ENCODE measurements around the gene VEPH1.

Gene VEPH1

DNA sequence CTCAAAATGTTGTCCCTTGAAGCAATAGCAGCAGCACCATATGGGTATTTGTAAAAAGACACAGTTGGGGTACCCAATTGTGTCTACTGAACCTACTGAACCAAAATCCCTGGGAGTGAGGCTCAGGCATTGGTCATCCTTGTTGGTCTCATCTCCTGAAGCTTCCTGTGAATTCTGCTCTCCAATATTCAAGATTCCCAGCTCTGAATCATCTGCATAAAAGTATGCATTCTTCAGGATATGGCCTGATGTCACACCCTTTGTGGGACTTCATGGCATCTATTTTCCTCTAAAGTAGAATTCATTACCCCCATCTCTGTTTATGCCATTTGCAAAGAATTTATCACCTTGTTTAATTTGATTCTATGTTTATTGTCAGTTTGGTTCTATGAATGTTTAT lies 79.9 kb downstream of the VEPH1 start:
- DNase-seq, result no peak

DNA sequence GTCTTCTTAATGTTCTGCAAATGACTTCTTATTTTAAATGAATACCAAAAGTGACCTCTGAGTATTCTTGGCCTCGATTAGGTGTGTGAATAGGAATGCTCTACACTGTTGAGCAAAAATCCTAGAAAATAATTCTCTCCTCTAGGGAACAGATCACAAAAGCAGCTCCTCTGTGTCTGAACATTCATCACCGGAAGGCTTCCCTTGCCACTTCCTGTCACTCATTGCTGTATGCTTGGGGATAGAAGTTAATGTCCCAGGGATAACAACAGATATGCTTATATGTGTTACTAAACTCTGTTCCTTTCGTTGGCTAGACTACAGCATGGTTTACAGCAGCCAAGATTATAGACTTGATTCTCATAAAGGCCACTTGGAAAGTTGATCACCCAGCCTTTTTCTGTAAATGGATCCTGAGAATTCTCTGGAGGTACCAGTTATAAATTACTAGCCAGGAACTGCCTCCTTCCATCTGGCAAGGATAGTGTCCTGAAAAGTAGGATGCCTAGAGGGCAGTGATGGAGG lies 82.5 kb downstream of the VEPH1 start:
- DNase-seq, result no peak

DNA sequence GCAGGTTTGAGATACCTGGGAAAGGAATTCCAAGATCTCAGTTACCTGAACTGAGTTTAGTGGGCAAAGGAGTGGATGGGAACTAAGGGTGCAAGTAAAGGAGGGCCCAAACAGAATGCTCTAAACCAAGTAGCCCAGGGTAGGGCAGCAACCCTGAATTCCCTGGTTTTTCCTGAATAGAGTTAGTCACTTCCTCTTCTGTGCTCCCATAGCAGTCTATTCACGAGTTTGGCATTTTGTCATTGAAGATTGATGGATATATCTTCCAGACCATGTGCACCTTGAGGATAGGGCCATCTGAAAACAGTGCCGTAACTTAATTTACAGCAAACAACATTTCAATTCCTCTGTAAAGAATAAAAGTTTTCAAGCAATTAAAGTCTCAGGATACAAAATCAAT lies 85.1 kb downstream of the VEPH1 start:
- no peak for DNase-seq

DNA sequence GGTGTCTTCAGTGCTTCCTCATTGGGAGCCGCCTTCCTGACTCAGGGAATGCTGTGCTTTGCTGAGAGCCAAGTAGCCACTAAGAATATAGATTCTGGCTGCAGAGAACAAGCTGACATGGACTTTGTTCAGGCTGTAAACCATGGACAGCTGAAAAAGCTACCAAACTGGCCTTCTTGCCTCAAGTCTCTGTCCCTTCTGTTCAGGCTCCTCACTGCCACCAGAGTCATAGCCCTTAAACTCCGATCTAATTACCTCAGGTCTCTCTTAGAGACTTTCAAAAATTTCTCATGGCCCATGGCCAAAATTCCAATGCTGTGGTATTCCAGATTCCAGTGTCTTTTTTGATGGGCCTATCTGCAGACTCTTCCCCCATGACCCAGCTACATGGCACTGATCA lies 86.0 kb downstream of the VEPH1 start:
- DNase-seq, result no peak

DNA sequence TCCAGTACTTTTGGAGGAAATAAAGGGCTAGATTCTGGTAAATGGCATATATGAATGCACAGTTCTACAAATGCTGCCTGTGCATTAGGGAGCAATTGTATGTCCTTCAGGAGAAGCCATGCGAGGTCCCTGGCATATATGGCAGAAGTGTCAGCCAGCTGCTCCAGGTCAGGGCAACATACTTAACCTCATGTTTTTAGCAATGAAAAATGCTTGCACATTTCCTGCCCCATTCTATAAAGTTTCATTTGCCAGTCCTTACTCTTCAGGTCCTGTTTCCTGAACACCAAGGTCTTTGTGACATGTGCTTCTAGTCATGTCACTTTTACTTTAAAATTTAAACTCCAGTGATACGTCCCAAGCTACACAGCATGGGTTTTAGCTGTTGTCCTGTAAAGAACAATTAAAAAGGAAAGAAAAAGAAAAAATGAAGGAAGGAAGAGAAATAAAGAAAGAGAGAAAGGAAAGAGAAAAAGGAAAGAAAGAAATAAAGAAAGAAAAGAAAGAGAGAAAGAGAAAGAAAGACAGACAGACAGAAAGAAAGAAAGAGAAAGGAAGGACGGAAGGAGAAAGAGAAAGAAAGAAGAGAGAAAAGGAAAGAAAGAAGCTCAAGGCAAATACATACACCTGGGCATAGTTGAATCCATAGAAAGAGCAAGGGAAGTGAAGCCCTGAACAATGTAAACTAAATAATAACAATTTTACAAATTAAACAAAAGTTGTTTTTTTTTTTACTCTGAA lies 86.7 kb downstream of the VEPH1 start:
- DNase-seq, result no peak

DNA sequence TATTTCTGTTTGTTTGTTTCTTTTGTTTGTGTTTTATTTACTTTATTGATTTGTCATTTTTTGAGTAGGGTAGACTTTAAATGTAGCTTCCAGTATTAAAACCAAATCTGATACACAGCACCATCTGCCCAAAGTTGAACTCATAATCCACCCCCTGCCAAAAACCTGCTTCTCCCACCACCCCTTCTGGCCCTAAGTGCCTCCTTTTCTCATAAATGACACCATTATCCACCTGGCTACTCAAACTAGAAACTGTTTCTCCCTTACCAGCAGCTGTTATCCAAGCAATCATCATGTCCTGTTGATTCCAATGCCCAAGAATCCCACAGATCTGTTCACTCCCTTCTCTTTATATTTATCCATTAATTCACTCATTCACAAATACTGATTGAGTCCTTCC lies 88.4 kb downstream of the VEPH1 start:
- no peak for DNase-seq

DNA sequence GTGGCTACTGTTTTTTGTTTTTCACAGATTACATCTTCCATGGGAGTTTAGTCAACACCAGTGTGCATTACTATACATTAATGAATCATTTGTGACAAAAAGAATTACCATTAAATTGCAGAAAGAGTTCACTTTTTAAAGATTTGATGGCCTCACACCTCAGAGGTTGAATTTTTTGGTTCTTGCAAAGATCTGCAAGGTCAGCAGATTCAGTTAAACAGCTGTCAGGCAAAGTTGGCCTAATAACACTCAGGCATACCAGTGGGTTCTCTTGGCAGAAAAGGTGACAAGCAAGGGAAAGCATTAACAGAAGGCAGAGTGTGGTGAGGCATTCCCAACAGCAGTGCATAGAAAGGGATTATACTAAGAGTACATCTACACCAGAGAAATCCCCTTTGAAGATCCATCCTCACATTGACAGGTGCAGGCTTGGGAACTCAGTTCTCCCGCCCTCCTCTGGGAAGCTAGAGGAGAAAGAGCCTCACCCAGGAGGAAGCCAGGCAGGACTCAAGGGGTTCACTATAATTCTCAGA lies 90.8 kb downstream of the VEPH1 start:
- DNase-seq, result no peak

DNA sequence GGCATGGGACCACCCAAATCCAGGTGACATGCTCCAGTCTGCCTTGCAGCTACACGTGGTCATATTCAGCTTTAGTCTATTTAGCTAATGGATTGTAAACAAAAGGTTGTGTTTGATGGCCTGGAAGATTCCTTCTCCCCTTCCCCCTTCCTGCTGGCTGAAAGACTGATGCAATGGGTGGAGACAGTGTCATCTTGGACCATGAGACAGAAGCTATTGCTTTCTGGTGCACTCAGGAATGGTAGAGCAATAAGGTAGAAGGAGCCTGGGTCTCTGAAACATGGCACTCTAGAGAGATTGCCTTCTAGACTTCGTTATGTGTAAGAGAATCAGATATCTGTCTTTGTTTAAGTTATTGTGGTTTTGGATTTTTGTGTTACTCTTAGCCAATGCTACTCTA lies 92.3 kb downstream of the VEPH1 start:
- no peak for DNase-seq

DNA sequence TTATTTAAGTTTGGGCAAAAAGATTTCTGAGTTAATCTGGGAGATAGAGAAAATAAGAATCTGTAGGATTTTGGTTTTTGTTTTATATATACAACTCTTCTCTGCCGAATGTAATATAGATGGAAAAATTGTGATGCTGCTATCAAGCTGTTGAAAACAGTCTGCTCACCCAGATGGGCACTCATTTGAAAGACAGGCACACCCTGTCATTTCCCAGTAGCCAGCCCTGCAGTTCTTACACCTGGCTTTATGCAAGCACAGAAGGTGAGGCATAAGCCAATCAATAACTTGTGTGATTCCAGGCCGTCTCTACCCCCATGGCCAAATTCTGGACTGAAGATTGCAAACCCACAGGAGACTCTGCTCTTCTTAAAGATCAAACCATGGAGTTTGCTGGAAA lies 93.7 kb downstream of the VEPH1 start:
- DNase-seq, result no peak

DNA sequence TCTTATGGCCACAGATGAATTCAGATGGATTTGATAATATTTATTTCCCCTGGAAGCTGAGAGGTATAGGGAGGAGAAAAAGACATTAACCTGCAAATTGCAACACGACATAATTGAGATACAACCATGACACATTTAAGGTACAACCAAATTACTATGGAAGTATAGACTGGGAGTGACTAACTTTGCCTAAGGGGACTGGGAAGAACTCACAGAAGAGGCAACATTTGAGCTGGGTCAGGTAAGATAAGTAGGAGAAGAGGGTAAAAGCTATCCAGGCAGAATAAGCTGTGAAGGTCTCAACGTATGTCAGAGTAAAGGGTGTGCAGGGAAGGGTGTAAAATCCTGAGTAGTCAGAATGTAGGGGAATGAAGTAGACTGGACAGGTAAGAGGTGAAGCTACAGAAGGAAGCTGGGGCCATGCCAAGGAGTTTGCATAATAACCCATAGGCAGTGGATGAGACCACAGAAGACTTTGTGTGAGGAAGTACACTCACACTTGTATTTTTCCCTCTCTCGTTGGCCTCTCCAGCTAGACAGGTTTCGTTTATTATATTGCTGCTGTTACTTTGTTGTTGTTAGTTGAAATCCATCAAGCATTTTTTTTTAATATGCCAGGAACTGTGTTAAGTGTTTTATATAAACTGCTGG lies 94.6 kb downstream of the VEPH1 start:
- DNase-seq, result no peak

DNA sequence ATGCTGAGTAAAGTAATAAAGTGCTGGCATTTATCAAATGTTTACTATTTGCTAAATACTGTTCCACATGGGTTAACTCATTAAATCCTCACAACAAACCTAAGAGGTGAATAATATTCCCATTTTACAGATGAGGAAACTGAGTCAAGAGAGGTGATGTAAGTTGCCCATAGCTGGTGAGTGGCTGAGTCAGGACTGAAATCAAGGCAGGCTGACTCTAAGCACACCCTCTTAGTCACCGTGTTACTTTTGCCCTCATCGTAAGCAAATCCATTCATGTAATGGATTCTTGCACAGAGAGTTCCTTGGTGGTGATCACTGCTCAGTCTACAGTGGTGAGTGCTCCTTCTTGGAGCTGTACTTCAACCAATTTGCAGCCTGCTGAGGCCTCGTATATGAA lies 95.4 kb downstream of the VEPH1 start:
- DNase-seq, result no peak

DNA sequence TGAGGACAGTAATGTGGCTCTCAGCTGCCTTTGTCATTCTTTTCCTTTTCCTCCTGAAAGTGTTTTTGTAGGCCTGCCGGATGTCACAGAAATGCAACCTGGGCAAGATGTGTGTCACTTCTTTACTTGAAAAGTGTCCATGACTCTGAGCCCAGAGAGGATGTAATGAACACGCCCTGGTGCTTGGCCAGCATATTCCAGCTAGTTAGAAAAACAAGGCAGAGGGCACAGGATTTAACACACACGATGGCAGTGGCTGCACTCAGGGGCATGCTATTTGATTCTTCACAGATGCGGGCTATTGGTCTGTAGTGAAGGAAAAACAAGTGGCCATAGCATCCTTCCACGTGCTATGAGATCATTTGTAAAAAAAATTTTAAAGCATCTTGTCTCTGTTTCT lies 96.8 kb downstream of the VEPH1 start:
- no peak for DNase-seq

DNA sequence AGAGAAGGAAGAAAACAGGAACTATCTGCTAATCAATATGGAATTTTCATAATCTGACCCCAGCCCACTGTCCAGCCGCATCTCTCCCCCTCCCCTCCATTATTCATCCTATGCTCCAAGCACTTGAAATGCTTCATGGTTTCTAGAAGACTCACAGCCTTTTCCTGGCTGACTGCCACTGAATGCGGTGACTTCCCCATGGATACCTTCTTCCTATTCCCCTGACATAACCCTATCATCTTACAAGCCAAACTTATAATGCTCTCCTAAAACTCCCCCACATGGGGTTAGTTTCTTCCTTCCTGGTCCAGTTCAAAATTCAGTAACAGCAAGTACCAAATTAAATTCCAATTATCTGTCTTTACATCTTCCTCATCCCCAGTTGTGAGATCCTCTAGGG lies 97.8 kb downstream of the VEPH1 start:
- DNase-seq, result no peak

DNA sequence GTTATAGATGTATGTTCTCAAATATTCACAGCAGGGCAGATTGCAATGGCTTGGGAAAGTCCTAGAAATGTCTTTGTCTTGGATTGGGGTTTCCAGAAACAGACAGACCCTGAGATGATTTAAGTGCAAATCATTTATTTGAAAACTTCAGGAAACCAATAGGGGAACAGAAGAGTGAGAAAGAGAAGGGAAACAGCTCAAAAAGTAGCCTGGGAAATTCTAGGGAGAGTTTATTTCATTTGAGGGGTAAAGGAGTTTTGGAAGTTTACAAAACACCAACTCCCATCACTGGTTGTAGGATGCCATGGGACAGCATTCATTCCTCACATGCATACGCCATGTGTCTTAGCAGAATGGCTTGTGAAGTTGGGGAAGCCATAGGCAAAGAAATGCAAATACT lies 98.8 kb downstream of the VEPH1 start:
- no peak for DNase-seq

DNA sequence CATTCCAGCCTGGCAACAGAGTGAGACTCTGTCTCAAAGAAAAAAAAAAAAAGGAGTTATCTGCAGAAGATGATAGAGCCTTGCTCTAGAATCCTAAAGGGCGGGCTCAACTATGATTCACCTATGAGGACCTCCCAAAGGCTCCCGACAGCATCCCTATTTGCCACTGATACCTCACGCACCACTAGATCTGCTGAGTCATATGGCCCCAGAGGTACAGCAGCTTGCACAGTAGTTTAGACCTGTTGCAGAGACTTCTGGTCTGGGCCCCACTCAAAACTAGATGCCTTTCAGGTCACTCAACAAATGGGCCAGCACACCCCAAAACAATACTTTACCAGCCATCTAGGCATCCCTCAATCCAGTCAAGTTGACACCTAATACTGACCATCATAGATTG lies 104.6 kb downstream of the VEPH1 start:
- no peak for DNase-seq

DNA sequence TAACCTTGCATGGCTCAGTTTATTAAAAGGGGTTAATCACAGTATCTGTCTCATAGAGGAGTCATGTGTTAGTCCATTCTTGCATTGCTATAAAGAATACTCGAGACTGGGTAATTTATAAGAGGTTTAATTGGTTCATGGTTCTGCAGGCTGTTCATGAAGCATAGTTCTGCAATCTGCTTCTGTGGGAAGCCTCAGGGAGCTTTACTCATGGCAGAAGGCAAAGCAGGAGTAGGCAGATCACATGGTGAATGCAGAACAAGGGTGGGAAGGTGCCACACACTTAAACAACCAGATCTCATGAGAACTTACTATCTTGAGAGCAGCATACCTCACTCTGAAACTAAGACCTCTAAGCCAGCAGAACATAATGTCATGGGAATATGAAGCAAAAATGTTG lies 108.8 kb downstream of the VEPH1 start:
- no peak for DNase-seq

DNA sequence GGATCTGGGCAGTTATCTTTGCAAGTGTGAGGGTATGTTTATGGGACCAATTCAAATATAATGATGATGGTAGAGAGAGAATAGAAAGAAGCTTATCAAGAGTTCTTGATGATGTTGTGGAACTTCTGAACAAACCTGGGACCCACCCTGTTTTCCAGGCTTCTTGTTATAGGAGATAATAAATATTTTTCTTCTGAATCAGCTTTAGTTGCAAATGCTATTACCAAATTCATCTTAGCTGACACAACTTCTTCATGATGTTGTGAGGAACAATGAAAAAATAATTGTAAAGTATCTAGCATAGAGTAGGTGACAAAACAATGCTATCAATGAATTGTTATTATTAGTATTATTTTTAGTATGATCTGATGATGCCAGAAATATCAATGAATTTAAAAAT lies 110.1 kb downstream of the VEPH1 start:
- DNase-seq, result no peak

DNA sequence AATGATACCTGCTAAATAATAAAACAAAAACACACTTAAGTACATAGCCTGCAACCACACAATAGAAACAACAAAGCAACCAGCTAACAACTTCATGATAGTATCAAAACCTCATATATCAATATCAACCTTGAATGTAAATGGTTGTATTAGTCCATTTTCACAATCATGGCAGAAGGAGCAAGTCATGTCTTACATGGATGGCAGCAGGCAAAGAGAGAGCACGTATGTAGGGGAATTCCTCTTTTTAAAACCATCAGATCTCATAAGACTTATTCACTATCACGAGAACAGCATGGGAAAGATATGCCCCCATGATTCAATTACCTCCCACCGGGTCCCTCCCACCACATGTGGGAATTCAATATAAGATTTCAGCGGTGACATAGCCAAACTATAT lies 111.1 kb downstream of the VEPH1 start:
- no peak for DNase-seq

DNA sequence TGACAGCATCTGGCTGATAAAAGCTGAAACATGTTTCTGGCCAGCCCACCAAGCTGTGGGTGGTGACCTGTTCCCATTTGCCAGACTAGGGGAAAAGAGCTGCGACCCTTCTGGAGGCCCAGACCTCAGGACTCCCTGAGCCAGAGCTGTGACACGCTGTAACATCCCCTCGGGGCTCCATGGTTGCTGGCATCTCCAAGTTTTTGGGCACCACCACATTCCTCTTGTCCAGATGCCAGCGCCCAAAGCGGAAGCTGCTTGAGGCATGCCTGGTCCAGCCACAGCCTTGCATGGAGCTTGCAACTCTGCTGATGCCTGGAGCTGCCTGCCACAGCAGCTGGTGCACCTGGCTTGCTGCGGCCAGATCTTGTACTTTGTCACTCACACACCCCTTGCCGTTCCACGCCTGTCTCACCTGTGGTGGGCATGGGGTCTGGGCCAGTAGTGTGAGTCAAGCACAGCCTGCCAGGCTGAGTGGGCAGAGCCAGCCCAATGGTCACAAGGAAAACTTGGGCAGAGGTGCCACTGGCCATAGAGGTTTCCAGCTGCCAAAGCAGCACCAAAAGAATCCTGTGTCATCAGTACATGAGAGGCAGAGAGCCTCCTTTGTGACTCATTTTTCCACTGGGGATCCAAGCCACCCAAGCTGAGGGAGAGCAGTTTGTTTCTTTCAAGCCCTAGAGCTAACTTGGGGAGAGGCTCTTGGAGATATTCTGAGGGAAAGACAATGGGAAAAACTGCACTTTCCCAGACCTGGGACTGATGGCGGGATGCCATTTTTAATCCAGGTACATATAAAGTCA lies 112.3 kb downstream of the VEPH1 start:
- DNase-seq, result no peak

DNA sequence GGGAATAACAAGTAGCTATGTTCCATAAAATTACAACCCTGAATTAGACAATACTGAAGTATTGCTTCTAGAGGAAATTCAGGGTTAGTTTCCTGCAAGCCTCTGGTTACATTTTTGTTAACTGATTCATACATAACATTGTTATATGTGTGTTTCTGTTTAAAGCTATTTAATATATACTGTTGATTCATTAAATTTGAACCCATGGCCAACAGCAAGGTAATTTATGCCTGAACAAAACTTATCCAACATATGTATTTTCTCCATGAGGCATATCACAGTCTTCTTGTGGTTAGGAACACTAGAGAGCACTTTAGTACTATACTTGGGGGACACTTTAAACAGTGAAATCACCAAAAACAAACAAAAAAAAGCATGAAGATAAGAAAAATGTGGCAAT lies 114.2 kb downstream of the VEPH1 start:
- no peak for DNase-seq

DNA sequence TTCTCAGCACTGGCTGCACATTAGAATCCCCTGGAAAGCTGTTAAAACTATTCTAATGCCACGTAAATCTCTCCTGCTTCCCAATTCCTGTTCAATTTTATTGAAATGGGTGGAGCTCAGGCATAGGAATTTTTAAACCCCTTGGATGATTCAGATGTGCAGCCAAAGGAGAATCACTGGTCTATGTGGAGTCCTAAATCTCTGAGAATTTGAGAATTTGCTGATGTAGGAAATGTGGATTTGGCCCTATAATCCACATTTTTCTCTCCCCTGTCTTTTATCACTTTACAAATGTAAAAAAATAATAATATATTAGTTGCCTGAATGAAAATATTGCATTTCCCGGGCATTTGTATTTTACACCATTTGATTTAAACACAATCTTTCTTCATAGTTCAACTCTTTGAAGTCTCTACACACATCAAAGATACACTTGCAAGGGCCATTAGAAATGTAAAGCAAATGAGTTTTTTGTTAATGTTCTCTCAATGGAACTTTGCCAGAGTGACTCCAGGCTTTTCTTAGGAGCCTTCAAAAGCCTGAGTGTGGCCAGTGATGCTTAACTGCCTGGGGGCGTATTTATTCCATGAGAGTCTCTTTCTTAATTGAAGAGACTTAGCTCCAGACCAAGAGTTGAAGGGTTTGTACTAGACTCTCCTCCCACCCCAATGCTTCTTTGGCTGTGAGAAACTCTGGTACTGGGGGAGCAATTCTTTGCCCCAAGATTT lies 115.3 kb downstream of the VEPH1 start:
- DNase-seq, result no peak

DNA sequence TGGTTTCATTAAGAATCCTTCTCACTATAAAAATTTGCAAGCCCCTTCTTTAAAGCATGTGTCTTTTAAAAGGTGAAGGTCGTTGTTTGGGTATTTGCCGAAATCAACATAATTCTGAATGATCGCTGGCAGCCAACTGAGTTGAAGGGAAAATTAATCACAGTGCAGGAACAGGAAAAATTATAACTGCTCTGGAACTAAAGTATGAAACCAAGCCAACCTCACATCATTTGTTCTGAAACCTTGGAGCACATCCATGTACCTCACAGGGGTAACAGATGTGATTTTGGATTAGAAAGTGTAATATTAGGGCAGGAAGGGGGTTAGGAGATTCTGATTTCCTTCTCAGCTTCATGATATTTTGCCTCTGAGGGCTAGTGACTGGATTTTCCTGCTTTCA lies 118.7 kb downstream of the VEPH1 start:
- no peak for DNase-seq

DNA sequence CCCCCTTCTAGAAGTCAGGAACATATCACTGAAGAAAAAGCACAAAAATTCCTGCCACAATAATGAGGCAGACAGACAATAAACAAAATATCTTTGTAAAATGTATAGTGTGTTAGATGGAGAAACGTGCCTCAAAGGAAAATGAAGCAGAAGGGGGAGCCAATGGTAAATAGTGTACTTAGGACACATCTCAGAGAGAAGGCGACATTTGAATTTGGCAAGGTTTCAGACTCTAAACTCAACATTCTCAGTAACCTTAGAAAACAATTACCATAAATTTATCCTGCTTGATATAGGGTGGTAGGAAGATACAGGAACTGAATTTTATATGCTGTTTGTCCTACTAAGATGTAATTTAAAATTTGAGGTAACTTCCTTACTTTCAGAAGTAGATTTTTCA lies 119.2 kb downstream of the VEPH1 start:
- DNase-seq, result no peak

Data from activated naive CD4-positive, alpha-beta T cell (primary cell).